ENCODE results near the gene WNT5A.

Gene WNT5A

GRCh38 chr3:55442861-55443260 lies 44.2 kb downstream of the WNT5A start:
- no peak for DNase-seq

- no peak for DNase-seq
These were observed 45.6 kb downstream of the WNT5A start for GRCh38 chr3:55441499-55441898.

GRCh38 chr3:55440104-55440708 lies 46.9 kb downstream of the WNT5A start:
- DNase-seq: no peak

GRCh38 chr3:55439657-55440056 lies 47.4 kb downstream of the WNT5A start:
- DNase-seq: no peak

GRCh38 chr3:55436644-55437043 lies 50.5 kb downstream of the WNT5A start:
- no peak for DNase-seq

- no peak for DNase-seq
These were observed 51.6 kb downstream of the WNT5A start for GRCh38 chr3:55435491-55435890.

- DNase-seq: no peak
These were observed 52.3 kb downstream of the WNT5A start for GRCh38 chr3:55434789-55435188.

- no peak for DNase-seq
These were observed 56.1 kb downstream of the WNT5A start for GRCh38 chr3:55431041-55431440.

GRCh38 chr3:55427739-55428138 lies 59.4 kb downstream of the WNT5A start:
- DNase-seq: no peak

- DNase-seq: no peak
These were observed 60.6 kb downstream of the WNT5A start for GRCh38 chr3:55426486-55426885.

- no peak for DNase-seq
These were observed 63.3 kb downstream of the WNT5A start for GRCh38 chr3:55423782-55424181.

- DNase-seq: no peak
These were observed 69.9 kb downstream of the WNT5A start for GRCh38 chr3:55417211-55417610.

GRCh38 chr3:55416331-55416821 lies 70.7 kb downstream of the WNT5A start:
- peak; percentile 29 for DNase-seq

Measured in NCI-H2171 (cell line).